ENCODE results near the gene ZSWIM3.

The ZSWIM3 gene

GRCh38 chr20:45918779-45919537 is 61.5 kb downstream of the ZSWIM3 start:
- no peak for TF ChIP-seq CTCF (IDR thresholded peaks at IDR 0.05; ENCODE audit: insufficient read depth, low read length, poor library complexity, severe bottlenecking)
- H3K36me3 ChIP-seq (ENCODE audit: control insufficient read depth, insufficient read depth, low read length): no peaks in the 10 kb centered on the region
- no peak overlapping the region for H3K4me3 ChIP-seq (replicated peaks; ENCODE audit: low read depth, low read length)
- DNase-seq (ENCODE audit: extremely low read depth, insufficient read length): no peak
- no peaks in the 10 kb centered on the region for H3K27me3 ChIP-seq (replicated peaks; ENCODE audit: control insufficient read depth, insufficient read depth, low read length)

- DNase-seq (ENCODE audit: extremely low read depth, insufficient read length): no peak
- Histone ChIP-seq H3K4me3 (replicated peaks; ENCODE audit: low read depth, low read length) (no peak overlapping the region), H3K36me3 (ENCODE audit: control insufficient read depth, insufficient read depth, low read length) (no peaks in the 10 kb centered on the region), H3K27me3 (replicated peaks; ENCODE audit: control insufficient read depth, insufficient read depth, low read length) (no peaks in the 10 kb centered on the region)
- no peak for TF ChIP-seq CTCF (IDR thresholded peaks at IDR 0.05; ENCODE audit: insufficient read depth, low read length, poor library complexity, severe bottlenecking)
Measured at GRCh38 chr20:45919542-45920399, 62.4 kb downstream of the ZSWIM3 start.

GRCh38 chr20:45920462-45921336 is 63.3 kb downstream of the ZSWIM3 start:
- no peak overlapping the region for H3K4me3 ChIP-seq (replicated peaks; ENCODE audit: low read depth, low read length)
- no peaks in the 10 kb centered on the region for H3K36me3 ChIP-seq (ENCODE audit: control insufficient read depth, insufficient read depth, low read length)
- no peak for DNase-seq (ENCODE audit: extremely low read depth, insufficient read length)
- no peaks in the 10 kb centered on the region for H3K27me3 ChIP-seq (replicated peaks; ENCODE audit: control insufficient read depth, insufficient read depth, low read length)
- TF ChIP-seq CTCF (IDR thresholded peaks at IDR 0.05; ENCODE audit: insufficient read depth, low read length, poor library complexity, severe bottlenecking): no peak

GRCh38 chr20:45921337-45922189 is 64.1 kb downstream of the ZSWIM3 start:
- TF ChIP-seq CTCF (IDR thresholded peaks at IDR 0.05; ENCODE audit: insufficient read depth, low read length, poor library complexity, severe bottlenecking): no peak
- no peak for DNase-seq (ENCODE audit: extremely low read depth, insufficient read length)
- H3K36me3 ChIP-seq (ENCODE audit: control insufficient read depth, insufficient read depth, low read length): no peaks in the 10 kb centered on the region
- no peaks in the 10 kb centered on the region for H3K27me3 ChIP-seq (replicated peaks; ENCODE audit: control insufficient read depth, insufficient read depth, low read length)
- H3K4me3 ChIP-seq (replicated peaks; ENCODE audit: low read depth, low read length): no peak overlapping the region

All from GM06990 (cell line).